Right ventricle myocardium inferior (tissue), 1 donor: ENCODE measurements around the gene AMDHD2. TPM values are rescaled to one million over a fixed set of nuclear protein-coding genes. Genes with fewer than 3 reads are reported as not detected.

Experiments
- microRNA-seq: library from miRNA; unstranded; fragments of <30 nt; microRNA quantifications from one replicate; pipeline ENCODE4 v1.2.0, GENCODE V29; 2020
- total RNA-seq: library from RNA; stranded (reverse); fragmentation: NEBNext Ultra II Directional; extraction: Animal tissue kit (Norgen Biotek cat#: 25700); gene quantifications from one replicate; pipeline ENCODE4 v1.2.1, GENCODE V29; 2021
- donor health status: DM: no; HTN: yes; CAD: no; lungs with severe emphysema.

The AMDHD2 gene
- total RNA-seq, 1 donor from 2014 or later, result 16.2 TPM

Small RNAs within 50 kb of the gene (microRNA-seq; reads per million reads assigned to microRNA genes)
- gene MIR3178, result not detected

Other genes with a start within 250 kb of the AMDHD2 start
- 7.4 TPM for gene ABCA3, start 179.6 kb upstream of the AMDHD2 start, total RNA-seq
- gene CCNF, start 90.9 kb upstream of the AMDHD2 start, total RNA-seq, result 1.2 TPM
- 0.95 TPM for gene TEDC2, start 60.3 kb upstream of the AMDHD2 start, total RNA-seq
- 0.19 TPM for gene NTN3, start 49.1 kb upstream of the AMDHD2 start, total RNA-seq
- 14.8 TPM for gene TBC1D24, start 45.2 kb upstream of the AMDHD2 start, total RNA-seq
- gene ATP6V0C, start 6.4 kb upstream of the AMDHD2 start, total RNA-seq, result 137 TPM
- not detected for gene CEMP1, start 11.0 kb downstream of the AMDHD2 start, total RNA-seq
- 47.1 TPM for gene PDPK1, start 17.6 kb downstream of the AMDHD2 start, total RNA-seq
- 10.5 TPM for gene KCTD5, start 162.2 kb downstream of the AMDHD2 start, total RNA-seq
- gene PRSS27, start 199.9 kb downstream of the AMDHD2 start, total RNA-seq, result 0.30 TPM
- 239 TPM for gene SRRM2, start 232.3 kb downstream of the AMDHD2 start, total RNA-seq